HG03460 (cell line): ENCODE measurements around the gene ART5.
"Not testable (repeated sequence)": the region's sequence is repeated elsewhere in the genome, so short reads cannot be mapped to it uniquely, and the experiment has no call there.

Experiments used
- ATAC-seq: cut with Tn5 transposase; IDR thresholded peaks from one replicate; pipeline ENCODE4 v1.9.1; 2021; ENCODE audit not compliant: unreplicated experiment

Gene ART5

DNA sequence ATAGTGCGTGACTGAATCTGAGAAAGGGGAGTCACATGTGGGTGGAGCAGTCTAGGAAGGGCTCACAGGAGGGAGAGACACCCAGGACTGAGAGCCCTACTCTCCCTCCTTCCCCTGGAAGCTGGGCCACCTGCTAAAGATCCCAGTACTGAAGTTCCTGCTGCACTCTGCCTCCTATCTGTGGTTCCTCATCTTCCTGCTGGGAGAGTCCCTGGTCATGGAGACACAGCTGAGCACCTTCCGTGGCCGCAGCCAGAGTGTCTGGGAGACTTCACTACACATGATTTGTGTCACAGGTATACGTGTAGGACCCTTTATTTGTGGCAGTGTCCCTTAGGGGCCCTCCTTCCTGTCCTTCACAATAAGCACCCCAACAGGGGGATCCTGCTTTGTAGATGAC lies 19.3 kb downstream of the ART5 start:
- no peak for ATAC-seq

GRCh38 chr11:3617990-3618389 lies 23.8 kb downstream of the ART5 start:
- ATAC-seq, result no peak

DNA sequence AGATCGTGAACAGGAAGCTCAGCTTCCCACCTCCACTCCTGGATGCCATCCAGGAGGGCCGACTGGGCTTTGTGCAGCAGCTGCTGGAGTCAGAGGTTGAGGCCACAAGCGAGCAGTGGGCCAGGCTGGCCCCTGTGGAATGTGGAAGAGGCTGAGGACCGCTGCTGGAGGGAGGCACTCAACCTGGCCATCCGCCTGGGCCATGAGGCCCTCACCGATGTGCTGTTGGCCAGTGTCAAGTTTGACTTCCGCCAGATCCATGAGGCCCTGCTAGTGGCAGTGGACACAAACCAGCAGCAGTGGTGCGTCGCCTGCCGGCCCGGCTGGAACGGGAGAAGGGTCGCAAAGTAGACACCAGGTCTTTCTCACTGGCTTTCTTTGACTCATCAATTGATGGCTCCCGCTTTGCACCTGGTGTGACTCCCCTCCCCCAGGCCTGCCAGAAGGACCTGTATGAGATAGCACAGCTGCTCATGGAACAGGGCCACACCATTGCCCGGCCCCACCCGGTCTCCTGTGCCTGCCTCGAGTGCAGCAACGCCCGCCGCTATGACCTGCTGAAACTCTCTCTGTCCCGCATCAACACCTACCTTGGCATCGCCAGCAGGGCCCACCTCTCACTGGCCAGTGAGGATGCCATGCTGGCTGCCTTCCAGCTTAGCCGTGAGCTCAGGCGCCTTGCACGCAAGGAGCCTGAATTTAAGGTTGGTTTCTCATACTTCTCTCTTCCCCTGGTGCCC lies 24.9 kb downstream of the ART5 start:
- no peak for ATAC-seq

- no peak for ATAC-seq
Observed at GRCh38 chr11:3615998-3616397, 25.8 kb downstream of the ART5 start.

- no peak for ATAC-seq
Observed at GRCh38 chr11:3614742-3615171, 27.0 kb downstream of the ART5 start.

- no peak for ATAC-seq
Observed at GRCh38 chr11:3613998-3614741, 27.6 kb downstream of the ART5 start.

- ATAC-seq, result no peak
Observed at GRCh38 chr11:3611976-3612678, 29.7 kb downstream of the ART5 start.

- no peak for ATAC-seq
Observed at GRCh38 chr11:3610846-3611245, 30.9 kb downstream of the ART5 start.

DNA sequence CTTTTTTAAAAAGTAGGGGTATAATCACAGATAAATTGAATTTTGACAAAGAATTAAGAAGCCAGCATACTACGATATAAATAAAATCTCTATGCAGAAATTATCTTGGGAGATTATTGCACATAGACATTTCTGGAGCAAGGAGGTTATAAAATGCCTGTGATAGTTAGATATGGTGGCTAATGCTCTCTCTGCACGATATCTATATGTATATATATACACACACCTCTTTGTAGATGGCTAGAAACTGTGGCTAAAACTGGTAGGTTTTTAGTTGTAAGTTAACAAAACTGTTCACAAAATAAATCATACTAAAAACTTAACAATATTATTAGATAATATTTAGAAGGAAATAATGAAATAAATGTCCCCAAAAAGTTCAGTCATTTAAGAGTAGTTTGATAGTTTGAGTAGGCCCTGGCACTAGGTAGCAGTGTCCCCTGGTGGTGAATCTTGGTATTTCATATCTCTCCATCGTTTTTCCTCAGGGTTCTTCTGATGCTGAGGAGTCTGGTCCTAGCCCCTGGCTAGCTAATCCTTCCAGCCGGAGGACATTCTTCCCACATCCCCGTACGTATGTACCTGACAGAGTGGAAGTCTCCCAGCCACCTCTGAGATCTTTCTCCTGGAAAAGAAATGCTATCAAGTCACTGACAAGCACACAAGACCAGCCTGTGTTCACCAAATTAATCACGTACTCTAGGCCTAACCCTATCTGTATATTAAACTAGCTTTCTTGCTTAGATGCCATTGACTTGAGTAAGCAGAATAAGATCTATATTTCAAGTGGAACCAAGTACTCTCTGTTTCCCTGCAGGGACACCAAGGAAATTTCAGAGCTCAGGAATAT lies 32.2 kb downstream of the ART5 start:
- no peak for ATAC-seq

DNA sequence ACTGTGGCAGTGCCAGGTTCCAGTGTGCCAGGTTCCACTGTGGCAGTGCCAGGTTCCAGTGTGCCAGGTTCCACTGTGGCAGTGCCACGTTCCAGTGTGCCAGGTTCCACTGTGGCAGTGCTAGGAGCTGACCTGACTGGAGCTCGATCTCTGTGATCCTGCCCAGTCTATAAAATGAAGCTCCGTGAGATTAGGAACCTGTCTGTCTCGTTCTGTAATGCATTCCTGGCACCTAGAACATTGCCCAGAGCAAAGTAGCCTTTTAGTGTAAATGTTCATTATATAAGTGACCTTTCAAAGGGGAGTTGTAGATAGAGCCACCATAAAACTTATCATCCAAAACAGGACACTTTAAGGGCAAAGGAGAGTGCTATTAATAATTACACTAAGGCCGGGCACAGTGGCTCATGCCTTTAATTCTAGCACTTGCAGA lies 36.0 kb downstream of the ART5 start:
- no peak for ATAC-seq

DNA sequence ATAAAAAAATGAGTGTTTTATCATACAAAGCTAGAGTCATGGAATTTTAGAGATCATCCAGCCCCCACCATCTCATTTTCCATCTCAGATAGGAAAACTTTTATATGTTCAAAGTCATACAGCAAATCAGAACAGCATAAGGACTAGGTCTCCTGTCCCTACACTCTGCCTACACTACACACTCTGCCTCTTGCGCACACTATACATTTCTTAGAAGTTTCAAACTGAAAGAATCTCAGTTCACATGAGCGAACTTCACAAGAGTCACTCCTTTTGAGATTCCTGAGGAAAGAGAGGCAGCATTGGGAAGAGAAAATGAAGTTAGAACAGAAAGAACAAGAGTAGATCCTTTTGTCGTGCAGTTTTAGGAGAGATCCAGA lies 36.5 kb downstream of the ART5 start:
- ATAC-seq, result no peak

- no peak for ATAC-seq
Observed at GRCh38 chr11:3604167-3604566, 37.6 kb downstream of the ART5 start.

GRCh38 chr11:3600201-3600600 lies 41.6 kb downstream of the ART5 start:
- not testable (repeated sequence) for ATAC-seq

- ATAC-seq, result not testable (repeated sequence)
Observed at GRCh38 chr11:3597743-3598142, 44.0 kb downstream of the ART5 start.

DNA sequence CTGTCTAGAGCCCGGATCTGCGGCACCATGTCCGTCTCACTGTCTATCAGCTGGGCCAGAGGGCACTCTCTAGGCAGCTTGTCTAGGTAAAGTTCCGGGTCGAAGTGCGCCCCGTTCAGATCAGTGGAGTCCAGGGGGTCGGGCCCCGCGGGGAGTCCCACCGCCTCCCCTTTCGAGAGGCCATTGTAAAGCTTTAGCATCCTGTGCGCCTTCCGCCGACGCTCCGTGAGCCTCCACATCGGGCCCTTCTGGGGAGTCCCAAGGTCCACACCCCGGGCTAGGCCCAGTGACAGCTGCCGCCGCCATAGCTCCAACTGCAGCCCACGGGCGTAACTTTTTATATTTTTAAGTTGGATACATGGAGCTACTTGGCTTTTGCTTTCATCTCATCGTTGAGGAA lies 50.5 kb downstream of the ART5 start:
- ATAC-seq, result not testable (repeated sequence)

GRCh38 chr11:3590193-3590592 lies 51.6 kb downstream of the ART5 start:
- ATAC-seq, result not testable (repeated sequence)

DNA sequence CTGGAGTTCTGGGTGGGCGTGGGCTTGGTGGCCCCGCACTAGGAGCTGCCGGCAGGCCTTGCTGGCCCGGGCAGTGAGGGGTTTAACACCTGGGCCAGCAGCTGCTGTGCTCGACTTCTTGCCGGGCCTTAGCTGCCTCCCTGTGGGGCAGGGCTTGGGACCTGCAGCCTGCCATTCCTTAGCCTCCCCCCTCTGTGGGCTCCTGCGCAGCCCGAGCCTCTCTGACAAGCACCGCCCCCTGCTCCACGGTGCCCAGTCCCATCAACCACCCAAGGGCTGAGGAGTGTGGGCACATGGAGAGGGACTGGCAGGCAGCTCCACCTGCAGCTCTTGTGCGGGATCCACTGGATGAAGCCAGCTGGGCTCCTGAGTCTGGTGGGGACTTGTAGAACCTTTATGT lies 53.0 kb downstream of the ART5 start:
- ATAC-seq, result not testable (repeated sequence)
